ENCODE measurements around the gene ATXN1.
A peak's percentile ranks its signal among the peaks of the same experiment; 100 is the strongest.

ATXN1 gene

DNA sequence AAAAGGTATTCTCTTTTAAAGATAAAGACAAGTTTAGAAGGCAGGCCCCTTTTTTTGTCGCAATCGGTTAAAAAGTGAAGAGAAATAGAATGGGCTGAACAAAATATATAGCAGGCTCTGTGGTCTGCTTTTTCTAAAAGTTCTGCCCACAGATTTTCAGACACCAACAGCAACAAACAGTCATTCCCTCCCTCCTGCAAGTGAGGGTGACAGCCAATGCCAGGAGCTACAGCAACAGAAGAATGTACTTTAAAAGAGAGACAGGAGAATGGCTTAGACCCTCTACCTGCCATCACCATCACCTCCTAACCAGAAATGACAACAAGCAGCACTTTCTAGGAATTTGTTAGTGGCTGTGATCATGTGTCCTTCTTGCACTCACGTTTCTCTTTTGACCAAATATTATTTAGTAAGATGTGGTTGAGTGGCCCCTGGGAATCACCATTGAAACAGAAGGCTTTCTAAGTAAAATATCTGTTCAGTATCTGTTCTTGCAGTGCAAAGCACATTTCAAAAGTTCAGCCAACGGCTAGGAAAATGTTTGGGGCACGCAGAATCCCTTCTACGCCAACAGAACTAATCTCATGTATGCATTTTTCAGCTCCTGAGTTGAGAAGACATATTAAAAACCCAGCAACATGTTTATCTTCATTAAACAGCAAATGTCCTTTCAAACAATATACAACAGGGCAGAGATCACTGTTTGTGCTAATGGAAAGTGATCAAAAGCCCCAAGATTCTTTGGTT lies 248.5 kb downstream of the ATXN1 start:
- no peak for DNase-seq (ENCODE audit: low read depth)
- H3K4me3 ChIP-seq (ENCODE audit: low read length), result no peak overlapping the region

DNA sequence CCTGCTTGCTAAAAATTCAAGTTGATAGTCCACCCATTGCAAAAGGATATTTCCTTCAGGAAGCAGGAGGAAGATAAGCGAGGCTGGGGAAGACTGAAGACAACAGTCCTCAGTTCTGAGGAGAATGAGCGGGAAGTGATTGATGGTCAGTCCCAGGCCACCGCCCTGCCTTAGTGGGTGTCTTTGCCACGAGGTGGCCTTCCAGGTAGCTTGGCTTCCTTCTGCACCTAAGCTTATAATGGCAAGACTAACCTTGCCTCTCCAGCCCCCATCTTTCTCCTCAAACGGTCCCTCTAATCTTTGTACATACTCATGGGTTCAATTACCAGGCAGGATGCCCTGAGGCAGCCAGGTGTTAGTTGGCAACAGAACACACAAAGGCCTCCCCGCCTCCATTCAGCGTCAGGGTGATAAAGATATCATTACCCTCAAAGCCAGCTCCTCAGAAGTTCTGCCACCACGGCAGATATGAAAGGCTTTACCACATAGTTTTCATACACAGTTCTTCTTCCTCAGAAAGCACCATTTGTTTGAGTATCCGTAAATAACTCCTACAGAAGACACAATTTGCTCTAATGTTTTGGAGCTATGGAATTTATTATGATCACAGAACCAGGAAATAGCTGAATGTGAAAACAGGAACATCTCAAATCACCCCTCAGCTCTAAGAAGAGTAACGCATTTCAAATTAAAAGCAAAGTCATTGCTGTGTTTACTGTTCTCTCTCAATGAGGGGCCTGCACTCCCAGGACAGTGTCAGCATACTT lies 249.4 kb downstream of the ATXN1 start:
- DNase-seq (ENCODE audit: low read depth), result no peak
- TF ChIP-seq, protein P1, sequence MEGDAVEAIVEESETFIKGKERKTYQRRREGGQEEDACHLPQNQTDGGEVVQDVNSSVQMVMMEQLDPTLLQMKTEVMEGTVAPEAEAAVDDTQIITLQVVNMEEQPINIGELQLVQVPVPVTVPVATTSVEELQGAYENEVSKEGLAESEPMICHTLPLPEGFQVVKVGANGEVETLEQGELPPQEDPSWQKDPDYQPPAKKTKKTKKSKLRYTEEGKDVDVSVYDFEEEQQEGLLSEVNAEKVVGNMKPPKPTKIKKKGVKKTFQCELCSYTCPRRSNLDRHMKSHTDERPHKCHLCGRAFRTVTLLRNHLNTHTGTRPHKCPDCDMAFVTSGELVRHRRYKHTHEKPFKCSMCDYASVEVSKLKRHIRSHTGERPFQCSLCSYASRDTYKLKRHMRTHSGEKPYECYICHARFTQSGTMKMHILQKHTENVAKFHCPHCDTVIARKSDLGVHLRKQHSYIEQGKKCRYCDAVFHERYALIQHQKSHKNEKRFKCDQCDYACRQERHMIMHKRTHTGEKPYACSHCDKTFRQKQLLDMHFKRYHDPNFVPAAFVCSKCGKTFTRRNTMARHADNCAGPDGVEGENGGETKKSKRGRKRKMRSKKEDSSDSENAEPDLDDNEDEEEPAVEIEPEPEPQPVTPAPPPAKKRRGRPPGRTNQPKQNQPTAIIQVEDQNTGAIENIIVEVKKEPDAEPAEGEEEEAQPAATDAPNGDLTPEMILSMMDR (conservative IDR thresholded peaks at IDR 0.05; ENCODE audit: low read depth, low read length), result no peak
- H3K4me3 ChIP-seq (ENCODE audit: low read length), result no peak overlapping the region

More for the DNA sequence above, 248.5 kb downstream of the ATXN1 start:
- TF ChIP-seq, protein P1 (conservative IDR thresholded peaks at IDR 0.05; ENCODE audit: low read depth, low read length), result no peak

DNA sequence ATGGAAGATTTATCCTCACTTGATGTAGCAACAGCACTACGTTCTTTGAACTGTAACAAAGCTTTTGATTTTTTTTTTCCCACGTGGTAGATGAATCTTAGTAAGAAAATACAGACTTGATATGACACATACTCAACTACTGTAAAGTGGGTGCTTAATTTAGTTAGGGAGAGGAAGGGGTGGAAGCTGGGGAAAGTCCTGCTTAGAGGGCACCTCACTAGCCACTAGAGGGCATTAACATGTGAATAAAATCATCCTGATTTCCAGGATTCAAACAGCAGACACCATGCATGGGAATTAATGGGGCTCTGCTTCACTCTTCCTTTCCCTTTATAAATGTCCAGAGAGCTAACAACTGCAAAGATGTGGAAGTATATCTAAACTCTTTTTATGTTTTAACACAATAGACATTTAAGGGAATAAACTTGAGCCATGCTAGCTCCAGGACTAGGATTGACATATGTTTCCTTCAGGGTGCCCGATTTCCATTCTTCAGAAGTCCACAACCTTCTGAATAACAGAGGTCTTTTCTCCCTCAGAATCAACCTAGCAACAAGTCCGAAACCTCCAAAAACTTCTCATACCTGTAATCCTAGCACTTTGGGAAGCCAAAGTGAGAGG lies 250.1 kb downstream of the ATXN1 start:
- H3K4me3 ChIP-seq (ENCODE audit: low read length), result no peak overlapping the region
- TF ChIP-seq, protein P1 (conservative IDR thresholded peaks at IDR 0.05; ENCODE audit: low read depth, low read length), result peak; percentile 77
- DNase-seq (ENCODE audit: low read depth), result no peak

DNA sequence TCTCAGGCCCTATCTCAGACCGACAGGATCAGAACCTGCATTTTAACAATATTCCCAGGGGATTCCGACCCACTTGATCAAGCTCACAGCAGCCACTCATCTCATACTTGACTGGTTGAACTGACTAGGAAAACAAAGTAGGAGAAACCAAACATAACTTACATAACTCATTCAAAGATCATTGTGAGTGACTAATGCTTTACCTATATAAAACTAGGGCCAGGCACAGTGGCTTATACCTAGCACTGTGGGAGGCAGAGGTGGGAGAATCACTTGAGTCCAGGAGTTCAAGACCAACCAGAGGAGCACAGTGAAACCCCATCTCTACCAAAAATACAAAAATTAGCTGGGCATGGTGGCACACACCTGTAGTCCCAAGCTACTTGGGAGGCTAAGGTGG lies 251.0 kb downstream of the ATXN1 start:
- TF ChIP-seq, protein P1 (conservative IDR thresholded peaks at IDR 0.05; ENCODE audit: low read depth, low read length), result no peak
- DNase-seq (ENCODE audit: low read depth), result no peak

DNA sequence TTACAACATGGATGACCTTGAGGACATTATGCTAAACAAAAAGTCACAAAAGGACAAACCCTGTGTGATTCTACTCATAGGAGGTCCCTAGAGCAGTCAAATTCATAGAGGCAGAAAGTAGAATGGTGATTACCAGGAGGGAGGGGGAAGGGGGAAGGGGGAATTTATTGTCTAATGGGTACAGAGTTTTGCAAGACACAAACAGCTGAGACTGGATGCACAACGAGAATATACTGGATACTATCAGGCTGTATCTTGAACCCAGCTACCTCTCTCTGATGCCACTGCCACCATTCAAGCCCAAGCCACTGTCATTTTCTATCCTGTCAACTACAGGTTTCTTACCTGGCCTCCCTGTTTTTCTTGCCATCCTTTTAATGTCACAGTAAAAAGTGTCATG lies 252.3 kb downstream of the ATXN1 start:
- no peak for DNase-seq (ENCODE audit: low read depth)
- H3K4me3 ChIP-seq (ENCODE audit: low read length), result no peak overlapping the region
- TF ChIP-seq, protein P1 (conservative IDR thresholded peaks at IDR 0.05; ENCODE audit: low read depth, low read length), result no peak

More for the DNA sequence above, 251.0 kb downstream of the ATXN1 start:
- H3K4me3 ChIP-seq (ENCODE audit: low read length), result no peak overlapping the region

DNA sequence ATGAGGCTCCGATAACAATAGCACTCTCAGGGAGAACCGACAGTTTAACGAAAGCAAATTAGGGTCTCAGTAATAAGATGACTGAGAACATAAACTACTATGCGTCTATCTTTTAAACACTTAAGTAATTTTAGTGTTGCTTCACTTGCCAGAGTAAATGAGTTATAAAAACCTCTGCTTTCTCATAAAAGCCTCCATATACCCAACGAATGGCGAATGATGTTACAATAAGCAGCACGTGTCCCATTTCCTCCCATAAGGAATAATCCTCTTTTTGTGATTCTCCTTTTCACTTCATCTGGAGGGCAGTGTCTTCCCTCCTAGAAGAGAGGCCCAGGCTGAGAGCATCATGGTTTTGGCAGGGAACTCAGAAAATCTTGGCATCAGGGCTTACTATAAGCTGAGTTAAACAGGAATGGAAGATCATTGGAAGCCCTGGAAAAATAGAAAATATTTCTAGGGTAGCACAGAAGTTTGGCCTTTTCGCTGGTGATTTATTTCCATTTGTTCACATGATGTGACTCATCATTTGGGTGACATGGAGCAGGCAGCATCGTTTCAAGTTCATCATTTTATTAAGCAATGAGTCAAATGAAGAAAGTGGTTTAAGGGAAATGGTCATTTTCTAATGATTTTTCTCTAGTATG lies 255.4 kb downstream of the ATXN1 start:
- H3K4me3 ChIP-seq (ENCODE audit: low read length), result no peak overlapping the region
- no peak for DNase-seq (ENCODE audit: low read depth)
- TF ChIP-seq, protein P1 (conservative IDR thresholded peaks at IDR 0.05; ENCODE audit: low read depth, low read length), result no peak
